ENCODE data around the gene GSTT2. TPM values are rescaled to one million over a fixed set of nuclear protein-coding genes. Genes with fewer than 3 reads are reported as not detected.
"Not testable (repeated sequence)": the region's sequence is repeated elsewhere in the genome, so short reads cannot be mapped to it uniquely, and the experiment has no call there.

GSTT2 gene
- total and polyA plus RNA-seq, 9 of the 15 experiments (the other 6 are each of a cell fraction or from before 2014, with no cell fraction given) = not detected

- H3K27me3 ChIP-seq (ENCODE audit: control insufficient read depth in 2 of 2, insufficient read depth in 2 of 2, low read length in 2 of 2); H3K9me1 ChIP-seq (ENCODE audit: control insufficient read depth, insufficient read depth, low read length); POLR2A ChIA-PET; H3K27ac ChIP-seq (ENCODE audit: extremely low read depth, low read depth, low read length); intact Hi-C loops (cut with micrococcal nuclease); DNase-seq (ENCODE audit: extremely low read depth in 1 of 4, low spot score in 3 of 4); H3K9me3 ChIP-seq (replicated peaks; ENCODE audit: control insufficient read depth, insufficient read depth, low read depth, low read length); H3K9ac ChIP-seq (ENCODE audit: insufficient read depth in 1 of 2, low read depth in 2 of 2, low read length in 2 of 2); H2AFZ ChIP-seq (ENCODE audit: low read depth, low read length); H3K4me3 ChIP-seq; H3K4me2 ChIP-seq (ENCODE audit: insufficient read depth, low read length); CTCF ChIA-PET (ENCODE audit: low intra/inter-chr PET ratio); H3K4me1 ChIP-seq (replicated peaks in 1 of 2; ENCODE audit: control insufficient read depth in 2 of 2, insufficient read depth in 2 of 2, low read length in 2 of 2); H4K20me1 ChIP-seq (replicated peaks; ENCODE audit: control insufficient read depth, insufficient read depth, low read length): not testable (repeated sequence)
- H3K36me3 ChIP-seq (ENCODE audit: control insufficient read depth, insufficient read depth, low read length) = peaks cover 21% of the 10 kb centered on the region
- WGBS (ENCODE audit: insufficient coverage, low coverage, missing lambda C conversion rate) = no CpG with 5 or more reads among the region's 27 CpGs
- TSS peak; percentile 91 for BruUV-seq (replicated peaks)
- H3K79me2 ChIP-seq (ENCODE audit: control insufficient read depth, insufficient read depth, low read length) = peaks cover 17% of the 10 kb centered on the region
- peak; percentile 79 for ATAC-seq
- in situ Hi-C loops (cut with MboI) = loop anchor here (25.0 kb wide), 1 partner anchor 537 kb away; no protein-coding TSS in a partner anchor
- peak; percentile 67 for FAIRE-seq
These were observed 5.0 kb upstream of the GSTT2 start for GRCh38 chr22:23974836-23975352.

- FAIRE-seq; H3K4me3 ChIP-seq; H4K20me1 ChIP-seq (replicated peaks; ENCODE audit: control insufficient read depth, insufficient read depth, low read length); CTCF ChIA-PET (ENCODE audit: low intra/inter-chr PET ratio); H3K9me1 ChIP-seq (ENCODE audit: control insufficient read depth, insufficient read depth, low read length); ATAC-seq; H3K27me3 ChIP-seq (ENCODE audit: control insufficient read depth in 2 of 2, insufficient read depth in 2 of 2, low read length in 2 of 2); POLR2A ChIA-PET; intact Hi-C loops (cut with micrococcal nuclease); H3K36me3 ChIP-seq (ENCODE audit: control insufficient read depth, insufficient read depth, low read length); in situ Hi-C loops (cut with MboI); H3K27ac ChIP-seq (ENCODE audit: extremely low read depth, low read depth, low read length); DNase-seq (ENCODE audit: extremely low read depth in 1 of 4, low spot score in 3 of 4); H3K9ac ChIP-seq (ENCODE audit: insufficient read depth in 1 of 2, low read depth in 2 of 2, low read length in 2 of 2); H3K4me1 ChIP-seq (replicated peaks in 1 of 2; ENCODE audit: control insufficient read depth in 2 of 2, insufficient read depth in 2 of 2, low read length in 2 of 2); H3K79me2 ChIP-seq (ENCODE audit: control insufficient read depth, insufficient read depth, low read length); H3K4me2 ChIP-seq (ENCODE audit: insufficient read depth, low read length); H3K9me3 ChIP-seq (replicated peaks; ENCODE audit: control insufficient read depth, insufficient read depth, low read depth, low read length); H2AFZ ChIP-seq (ENCODE audit: low read depth, low read length); BruUV-seq (replicated peaks): not testable (repeated sequence)
- WGBS (ENCODE audit: insufficient coverage, low coverage, missing lambda C conversion rate) = no CpG with 5 or more reads among the region's 12 CpGs
These were observed 2.6 kb upstream of the GSTT2 start for GRCh38 chr22:23977304-23977703.

GRCh38 chr22:23980567-23980966 lies 633 bp downstream of the GSTT2 start:
- FAIRE-seq; H3K36me3 ChIP-seq (ENCODE audit: control insufficient read depth, insufficient read depth, low read length); H3K9ac ChIP-seq (ENCODE audit: insufficient read depth in 1 of 2, low read depth in 2 of 2, low read length in 2 of 2); H3K9me3 ChIP-seq (replicated peaks; ENCODE audit: control insufficient read depth, insufficient read depth, low read depth, low read length); H3K27me3 ChIP-seq (ENCODE audit: control insufficient read depth in 2 of 2, insufficient read depth in 2 of 2, low read length in 2 of 2); H3K27ac ChIP-seq (ENCODE audit: extremely low read depth, low read depth, low read length); CTCF ChIA-PET (ENCODE audit: low intra/inter-chr PET ratio); POLR2A ChIA-PET; ATAC-seq; DNase-seq (ENCODE audit: extremely low read depth in 1 of 4, low spot score in 3 of 4); H3K4me3 ChIP-seq; intact Hi-C loops (cut with micrococcal nuclease); BruUV-seq (replicated peaks); H3K9me1 ChIP-seq (ENCODE audit: control insufficient read depth, insufficient read depth, low read length); H4K20me1 ChIP-seq (replicated peaks; ENCODE audit: control insufficient read depth, insufficient read depth, low read length); H3K79me2 ChIP-seq (ENCODE audit: control insufficient read depth, insufficient read depth, low read length); H3K4me2 ChIP-seq (ENCODE audit: insufficient read depth, low read length); H3K4me1 ChIP-seq (replicated peaks in 1 of 2; ENCODE audit: control insufficient read depth in 2 of 2, insufficient read depth in 2 of 2, low read length in 2 of 2); H2AFZ ChIP-seq (ENCODE audit: low read depth, low read length): not testable (repeated sequence)
- in situ Hi-C loops (cut with MboI) = loop anchor here (5.0 kb wide), 1 partner anchor 1333 kb away; no protein-coding TSS in a partner anchor
- no CpG with 5 or more reads among the region's 7 CpGs for WGBS (ENCODE audit: insufficient coverage, low coverage, missing lambda C conversion rate)

Data from K562 (cell line).